ENCODE data around the gene PRR11.

DNA sequence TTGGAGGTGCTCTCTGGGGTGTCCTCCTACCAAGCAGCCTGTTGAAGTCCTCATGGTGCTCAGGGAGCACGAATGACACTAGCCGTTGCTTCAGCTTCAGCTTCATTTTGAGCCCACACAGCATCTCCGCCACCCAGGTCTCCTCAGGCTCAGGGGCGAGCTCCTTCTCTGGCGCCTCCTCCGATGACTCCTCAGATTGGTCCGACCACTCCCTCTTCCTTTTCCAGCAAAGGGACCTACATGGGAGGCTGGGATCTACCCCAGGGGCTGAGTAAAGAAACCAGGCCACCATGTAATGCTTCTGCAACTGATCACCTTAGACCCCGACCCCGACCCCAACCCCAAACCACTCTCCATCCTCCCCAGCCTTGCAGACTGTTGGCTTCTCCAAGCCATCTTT, 25.9 kb downstream of the PRR11 start:
- TF ChIP-seq, protein P1, sequence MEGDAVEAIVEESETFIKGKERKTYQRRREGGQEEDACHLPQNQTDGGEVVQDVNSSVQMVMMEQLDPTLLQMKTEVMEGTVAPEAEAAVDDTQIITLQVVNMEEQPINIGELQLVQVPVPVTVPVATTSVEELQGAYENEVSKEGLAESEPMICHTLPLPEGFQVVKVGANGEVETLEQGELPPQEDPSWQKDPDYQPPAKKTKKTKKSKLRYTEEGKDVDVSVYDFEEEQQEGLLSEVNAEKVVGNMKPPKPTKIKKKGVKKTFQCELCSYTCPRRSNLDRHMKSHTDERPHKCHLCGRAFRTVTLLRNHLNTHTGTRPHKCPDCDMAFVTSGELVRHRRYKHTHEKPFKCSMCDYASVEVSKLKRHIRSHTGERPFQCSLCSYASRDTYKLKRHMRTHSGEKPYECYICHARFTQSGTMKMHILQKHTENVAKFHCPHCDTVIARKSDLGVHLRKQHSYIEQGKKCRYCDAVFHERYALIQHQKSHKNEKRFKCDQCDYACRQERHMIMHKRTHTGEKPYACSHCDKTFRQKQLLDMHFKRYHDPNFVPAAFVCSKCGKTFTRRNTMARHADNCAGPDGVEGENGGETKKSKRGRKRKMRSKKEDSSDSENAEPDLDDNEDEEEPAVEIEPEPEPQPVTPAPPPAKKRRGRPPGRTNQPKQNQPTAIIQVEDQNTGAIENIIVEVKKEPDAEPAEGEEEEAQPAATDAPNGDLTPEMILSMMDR (conservative IDR thresholded peaks at IDR 0.05; ENCODE audit: low read depth, low read length), result no peak
- TF ChIP-seq EZH2phosphoT487 (IDR thresholded peaks at IDR 0.05; ENCODE audit: borderline replicate concordance, low read length), result no peak
- no peak for TF ChIP-seq EZH2 (IDR thresholded peaks at IDR 0.05; ENCODE audit: low read length, unreplicated experiment)

Data from PC-3 (cell line).